Sigmoid colon (tissue), 7 donors: ENCODE data around the gene VSIG2. TPM values are rescaled to one million over a fixed set of nuclear protein-coding genes. Genes with fewer than 3 reads are reported as not detected.

Experiments
- DNase-seq: peaks from one replicate; pipeline ENCODE4 v3.0.0-alpha.2; 2019
- H3K27ac ChIP-seq, 4 donors: fragments of 200-600 bp; sonication (generic); one replicate each; pipeline ENCODE4 v1.5.1; 2016 to 2019; ENCODE audit warnings: mild to moderate bottlenecking in 1 of 4
- H3K27me3 ChIP-seq, 3 donors: fragments of 200-600 bp; sonication (generic); one replicate each; pipeline ENCODE4 v1.5.1; 2019; ENCODE audit warnings: mild to moderate bottlenecking in 1 of 3
- H3K36me3 ChIP-seq, 4 donors: fragments of 200-600 bp; sonication (generic); one replicate each; pipeline ENCODE4 v1.5.1; 2016 to 2019
- H3K4me1 ChIP-seq, 4 donors: fragments of 200-600 bp; sonication (generic); one replicate each; pipeline ENCODE4 v1.5.1; 2017 to 2019
- H3K4me3 ChIP-seq, 4 donors: fragments of 200-600 bp; sonication (generic); one replicate each; pipeline ENCODE4 v1.5.1; 2017 to 2019; ENCODE audit warnings: mild to moderate bottlenecking in 2 of 4, moderate library complexity in 1 of 4
- H3K9me3 ChIP-seq, 4 donors: fragments of 200-600 bp in 3 of 4; sonication (generic) in 3 of 4; one replicate each; pipeline versions ENCODE4 v1.5.1 to v1.6.1; 2013 to 2019
- EP300 ChIP-seq, 4 donors: sonication (generic); formaldehyde crosslinking; IDR thresholded peaks; one replicate each; pipeline ENCODE4 v1.6.1; 2017; ENCODE audit warnings: antibody characterized with exemption in 4 of 4
- POLR2A ChIP-seq, 2 donors: fragments of 450-650 bp; IDR thresholded peaks; one replicate each; pipeline ENCODE4 v1.6.1; 2016; ENCODE audit warnings: antibody characterized with exemption in 2 of 2, mild to moderate bottlenecking in 2 of 2, moderate library complexity in 2 of 2
- POLR2AphosphoS5 ChIP-seq, 4 donors: sonication (generic); formaldehyde crosslinking; IDR thresholded peaks; one replicate each; pipeline ENCODE4 v1.6.1; 2017; ENCODE audit warnings: antibody characterized with exemption in 4 of 4
- WGBS, 2 donors: extraction: QIAGEN DNeasy Blood & Tissue Kit; methylation state at CpG; one replicate each; pipeline ENCODE4 v1.1.7; 2013; 5-methylcytosine and 5-hydroxymethylcytosine counted together
- intact Hi-C: fragments of 100-400 bp; cut with DNase I; formaldehyde crosslinking; loops from one replicate; pipeline ENCODE4 v1.15.1; 2023
- polyA plus RNA-seq, 3 donors: library from polyadenylated mRNA; stranded (reverse); fragments of 200-250 nt; gene quantifications; one replicate each; pipeline ENCODE4 v1.2.3, GENCODE V29; 2013
- total RNA-seq, 4 donors: library from RNA; depleted of rRNA; stranded (reverse); fragments of >200 nt; gene quantifications; one replicate each; pipeline ENCODE4 v1.1.0, GENCODE V29; 2016
- TF ChIP-seq, protein P1 (sequence below), 4 experiments: fragments of 450-650 bp in 3 of 4; fragments of 200-600 bp in 1 of 4; IDR thresholded peaks; one replicate each; pipeline ENCODE4 v1.5.1; 2016 to 2019; ENCODE audit warnings: antibody characterized with exemption in 4 of 4, mild to moderate bottlenecking in 3 of 4, moderate library complexity in 2 of 4
- donor health status: healthy with polysubstance abuse.
- donor health status: Bipolar disorder and iron deficiency.
- donor health status: healthy.

VSIG2 gene
- total and polyA plus RNA-seq, 7 donors = 0.36 to 79.3 (median 28.8) TPM; not detected in 1

DNA sequence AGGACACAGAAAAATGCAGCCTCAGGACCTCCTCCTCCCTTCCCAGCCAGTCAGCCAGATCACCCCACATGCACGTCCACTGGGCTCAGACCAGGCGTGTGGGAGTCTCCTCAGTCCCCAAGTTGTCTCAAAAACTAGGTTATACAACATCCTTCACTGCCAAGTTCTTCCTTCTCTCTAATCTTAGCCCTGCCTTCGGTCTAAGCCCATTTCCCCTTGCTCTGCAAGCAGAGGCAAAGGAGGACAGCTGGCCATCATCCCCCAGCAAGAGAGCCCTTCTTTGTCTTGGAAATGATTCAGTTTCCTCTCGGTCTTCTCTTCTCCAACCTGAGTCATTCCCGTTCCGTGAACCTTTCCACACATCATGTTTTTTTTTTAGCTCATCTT, 26.3 kb downstream of the VSIG2 start:
- intact Hi-C loops = no loop called here
- Histone ChIP-seq H3K27me3 (peaks cover 0 to 62% (median 12%) of the 10 kb centered on the region in 3 donors), H3K4me1 (no peaks in the 10 kb centered on the region), H3K4me3 (no peak overlapping the region), H3K27ac (no peak overlapping the region), H3K9me3 (no peaks in the 10 kb centered on the region), H3K36me3 (no peaks in the 10 kb centered on the region)
- DNase-seq = no peak
- WGBS, 2 donors = 37 to 76% methylated on average over 6 of the region's 6 CpGs
- TF ChIP-seq, protein P1, sequence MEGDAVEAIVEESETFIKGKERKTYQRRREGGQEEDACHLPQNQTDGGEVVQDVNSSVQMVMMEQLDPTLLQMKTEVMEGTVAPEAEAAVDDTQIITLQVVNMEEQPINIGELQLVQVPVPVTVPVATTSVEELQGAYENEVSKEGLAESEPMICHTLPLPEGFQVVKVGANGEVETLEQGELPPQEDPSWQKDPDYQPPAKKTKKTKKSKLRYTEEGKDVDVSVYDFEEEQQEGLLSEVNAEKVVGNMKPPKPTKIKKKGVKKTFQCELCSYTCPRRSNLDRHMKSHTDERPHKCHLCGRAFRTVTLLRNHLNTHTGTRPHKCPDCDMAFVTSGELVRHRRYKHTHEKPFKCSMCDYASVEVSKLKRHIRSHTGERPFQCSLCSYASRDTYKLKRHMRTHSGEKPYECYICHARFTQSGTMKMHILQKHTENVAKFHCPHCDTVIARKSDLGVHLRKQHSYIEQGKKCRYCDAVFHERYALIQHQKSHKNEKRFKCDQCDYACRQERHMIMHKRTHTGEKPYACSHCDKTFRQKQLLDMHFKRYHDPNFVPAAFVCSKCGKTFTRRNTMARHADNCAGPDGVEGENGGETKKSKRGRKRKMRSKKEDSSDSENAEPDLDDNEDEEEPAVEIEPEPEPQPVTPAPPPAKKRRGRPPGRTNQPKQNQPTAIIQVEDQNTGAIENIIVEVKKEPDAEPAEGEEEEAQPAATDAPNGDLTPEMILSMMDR (IDR thresholded peaks at IDR 0.05) = no peak
- no peak for TF ChIP-seq POLR2A (IDR thresholded peaks at IDR 0.05)
- no peak for TF ChIP-seq POLR2AphosphoS5 (IDR thresholded peaks at IDR 0.05)
- TF ChIP-seq EP300 (IDR thresholded peaks at IDR 0.05) = no peak

DNA sequence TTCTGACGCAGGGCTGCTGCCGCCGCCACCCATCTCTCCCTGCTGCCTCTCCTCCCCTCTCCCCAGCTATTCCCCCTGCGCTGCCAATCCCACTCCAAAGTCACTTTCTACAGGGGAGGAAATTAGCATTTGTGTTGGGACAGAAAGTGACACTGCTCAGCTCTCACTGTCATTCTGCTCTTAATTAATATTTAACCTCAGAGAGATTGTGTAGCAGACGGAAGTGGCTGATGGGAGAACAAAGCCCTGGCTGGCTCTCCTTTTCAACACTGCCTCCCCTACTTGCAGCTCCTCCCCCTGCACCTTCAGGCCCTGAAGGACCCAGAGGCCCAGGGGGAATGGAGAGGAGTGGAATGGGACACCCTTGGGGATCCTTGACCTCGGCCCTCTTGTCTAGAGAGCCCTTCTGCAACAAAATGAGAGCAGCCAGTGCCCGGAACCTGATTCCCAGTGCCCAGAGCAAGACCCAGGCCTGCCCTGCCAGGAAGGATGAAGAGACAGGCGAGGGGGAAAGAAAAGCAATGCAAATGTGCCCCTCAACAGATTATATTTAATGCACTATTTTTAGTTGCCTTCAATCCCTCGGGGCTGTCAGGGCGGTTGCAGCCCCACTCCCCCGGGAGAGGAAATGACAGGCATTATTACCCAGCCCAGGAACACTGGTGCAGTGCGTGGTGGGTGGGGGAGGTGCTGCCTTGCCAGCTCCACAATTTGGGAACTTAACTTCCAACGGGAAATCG, 26.9 kb downstream of the VSIG2 start:
- no peak overlapping the region for H3K4me3 ChIP-seq
- DNase-seq = no peak
- H3K36me3 ChIP-seq = no peaks in the 10 kb centered on the region
- H3K9me3 ChIP-seq = no peaks in the 10 kb centered on the region
- peaks cover 0 to 68% (median 13%) of the 10 kb centered on the region in 3 donors for H3K27me3 ChIP-seq
- WGBS, 2 donors = 15 to 31% methylated on average over 14 of the region's 14 CpGs
- H3K4me1 ChIP-seq = no peaks in the 10 kb centered on the region
- no peak overlapping the region for H3K27ac ChIP-seq
- intact Hi-C loops = no loop called here
- no peak for TF ChIP-seq POLR2AphosphoS5 (IDR thresholded peaks at IDR 0.05)
- TF ChIP-seq EP300 (IDR thresholded peaks at IDR 0.05) = no peak
- TF ChIP-seq, protein P1 (IDR thresholded peaks at IDR 0.05) = no peak
- no peak for TF ChIP-seq POLR2A (IDR thresholded peaks at IDR 0.05)

DNA sequence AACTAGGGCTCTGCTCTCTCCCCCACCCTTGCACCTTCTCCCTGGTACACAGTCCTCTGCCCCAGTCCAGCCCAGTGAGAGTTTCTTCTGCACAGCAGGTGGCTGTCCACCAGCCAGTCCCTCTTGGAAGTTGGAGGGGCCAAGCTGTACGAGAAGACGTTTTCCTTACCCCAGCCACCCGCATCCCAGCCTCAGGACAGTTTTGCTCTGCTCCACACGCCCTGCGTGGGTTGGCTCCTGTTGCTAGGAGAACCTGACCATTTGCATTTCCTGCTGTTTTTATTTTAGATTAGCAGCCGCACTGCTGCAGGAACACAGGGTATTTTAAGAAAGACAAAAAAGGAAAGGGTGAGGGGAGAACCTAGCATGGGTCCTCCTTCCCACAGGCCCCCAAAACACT, 29.9 kb downstream of the VSIG2 start:
- intact Hi-C loops = no loop called here
- Histone ChIP-seq H3K36me3 (no peaks in the 10 kb centered on the region), H3K4me1 (peaks cover 0 to 13% (median 9%) of the 10 kb centered on the region in 4 donors), H3K9me3 (no peaks in the 10 kb centered on the region), H3K27me3 (peaks cover 6 to 98% (median 29%) of the 10 kb centered on the region in 3 donors), H3K27ac (no peak overlapping the region), H3K4me3 (no peak overlapping the region)
- TF ChIP-seq POLR2AphosphoS5 (IDR thresholded peaks at IDR 0.05) (no peak), EP300 (IDR thresholded peaks at IDR 0.05) (no peak), POLR2A (IDR thresholded peaks at IDR 0.05) (no peak)
- TF ChIP-seq, protein P1 (IDR thresholded peaks at IDR 0.05) = no peak
- 36 to 77% methylated on average over 6 of the region's 6 CpGs for WGBS, 2 donors
- no peak for DNase-seq

DNA sequence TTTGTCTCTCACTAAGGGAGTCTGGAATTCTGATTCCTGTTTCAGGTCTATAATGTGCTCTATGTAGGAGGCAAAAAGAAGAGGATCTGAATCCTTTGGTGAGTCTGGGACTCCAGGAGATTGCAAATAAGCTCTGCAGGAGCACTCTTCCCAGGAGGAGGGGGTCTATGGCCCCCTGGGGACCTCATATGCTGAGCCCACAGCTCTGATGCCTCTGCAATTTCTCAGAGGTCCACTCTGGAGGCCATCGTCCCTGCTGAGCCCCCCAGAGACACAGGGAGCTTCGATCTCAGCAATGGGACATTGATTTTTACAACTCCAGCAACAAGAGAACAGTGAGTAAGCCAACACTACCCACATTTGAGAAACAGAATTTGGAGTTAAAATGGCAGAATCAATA, 32.5 kb downstream of the VSIG2 start:
- H3K9me3 ChIP-seq = no peaks in the 10 kb centered on the region
- 67 to 83% methylated on average over 2 of the region's 2 CpGs for WGBS, 2 donors
- TF ChIP-seq, protein P1 (IDR thresholded peaks at IDR 0.05) = no peak
- TF ChIP-seq EP300 (IDR thresholded peaks at IDR 0.05) (no peak), POLR2A (IDR thresholded peaks at IDR 0.05) (no peak), POLR2AphosphoS5 (IDR thresholded peaks at IDR 0.05) (no peak)
- no peak overlapping the region for H3K27ac ChIP-seq
- intact Hi-C loops = no loop called here
- H3K27me3 ChIP-seq = peaks cover 6 to 81% (median 33%) of the 10 kb centered on the region in 3 donors
- no peaks in the 10 kb centered on the region for H3K36me3 ChIP-seq
- DNase-seq = no peak
- peaks cover 0 to 13% (median 9%) of the 10 kb centered on the region in 4 donors for H3K4me1 ChIP-seq
- no peak overlapping the region for H3K4me3 ChIP-seq
